Ascending aorta (tissue), 2 donors: Measurements from ENCODE around the gene SLC22A23. TPM values are rescaled to one million over a fixed set of nuclear protein-coding genes. Genes with fewer than 3 reads are reported as not detected.

Experiments used
- DNase-seq, 2 donors: peaks; one replicate each; pipeline ENCODE4 v3.0.0-alpha.2; 2019; ENCODE audit warnings: low spot score in 2 of 2
- H3K27ac ChIP-seq, 2 donors: fragments of 200-600 bp; sonication (generic); one replicate each; pipeline ENCODE4 v1.5.1; 2016 to 2017; ENCODE audit warnings: mild to moderate bottlenecking in 1 of 2
- H3K27me3 ChIP-seq: fragments of 200-600 bp; sonication (generic); one replicate; pipeline ENCODE4 v1.5.1; 2017
- H3K36me3 ChIP-seq, 2 donors: fragments of 200-600 bp; sonication (generic); one replicate each; pipeline ENCODE4 v1.5.1; 2016
- H3K4me1 ChIP-seq, 2 donors: fragments of 200-600 bp; sonication (generic); one replicate each; pipeline ENCODE4 v1.5.1; 2016 to 2017; ENCODE audit warnings: mild to moderate bottlenecking in 1 of 2
- H3K4me3 ChIP-seq, 2 donors: fragments of 200-600 bp; sonication (generic); one replicate each; pipeline ENCODE4 v1.5.1; 2016 to 2017; ENCODE audit warnings: mild to moderate bottlenecking in 1 of 2
- H3K9me3 ChIP-seq, 2 donors: fragments of 200-600 bp; sonication (generic); one replicate each; pipeline ENCODE4 v1.5.1; 2016
- CTCF ChIP-seq, 3 experiments: fragments of 200-600 bp in 2 of 3; fragments of 450-650 bp in 1 of 3; sonication (generic) in 2 of 3; IDR thresholded peaks; one replicate each; pipeline ENCODE4 v1.5.1; 2016 to 2019; ENCODE audit warnings: antibody characterized with exemption in 3 of 3, mild to moderate bottlenecking in 1 of 3, moderate library complexity in 1 of 3
- intact Hi-C: fragments of 100-400 bp; cut with DNase I; formaldehyde crosslinking; loops from one replicate; pipeline ENCODE4 v1.15.1; 2023
- total RNA-seq: library from RNA; depleted of rRNA; stranded (reverse); fragments of >200 nt; gene quantifications from one replicate; pipeline ENCODE4 v1.1.0, GENCODE V29; 2016

SLC22A23 gene
- total RNA-seq, 1 donor from 2014 or later: 42.0 TPM

GRCh38 chr6:3482869-3483268, 26.0 kb upstream of the SLC22A23 start:
- intact Hi-C loops: no loop called here
- no peaks in the 10 kb centered on the region for H3K4me1 ChIP-seq
- TF ChIP-seq CTCF (IDR thresholded peaks at IDR 0.05): no peak

GRCh38 chr6:3481640-3482039, 24.8 kb upstream of the SLC22A23 start:
- no peak overlapping the region for H3K27ac ChIP-seq
- no peak for DNase-seq
- no peak overlapping the region for H3K4me3 ChIP-seq
- TF ChIP-seq CTCF (IDR thresholded peaks at IDR 0.05): no peak
- intact Hi-C loops: no loop called here
- H3K36me3 ChIP-seq: no peaks in the 10 kb centered on the region
- no peaks in the 10 kb centered on the region for H3K9me3 ChIP-seq
- H3K27me3 ChIP-seq: no peaks in the 10 kb centered on the region
- no peaks in the 10 kb centered on the region for H3K4me1 ChIP-seq

More at GRCh38 chr6:3482869-3483268, 26.0 kb upstream of the SLC22A23 start:
- Histone ChIP-seq H3K27ac (no peak overlapping the region), H3K4me3 (no peak overlapping the region), H3K36me3 (no peaks in the 10 kb centered on the region), H3K9me3 (no peaks in the 10 kb centered on the region), H3K27me3 (no peaks in the 10 kb centered on the region)
- DNase-seq: no peak

- Histone ChIP-seq H3K9me3 (no peaks in the 10 kb centered on the region), H3K4me1 (no peaks in the 10 kb centered on the region), H3K27me3 (no peaks in the 10 kb centered on the region), H3K36me3 (no peaks in the 10 kb centered on the region), H3K4me3 (no peak overlapping the region), H3K27ac (no peak overlapping the region)
- intact Hi-C loops: no loop called here
- DNase-seq: no peak
- no peak for TF ChIP-seq CTCF (IDR thresholded peaks at IDR 0.05)
Observed at GRCh38 chr6:3480009-3480408, 23.2 kb upstream of the SLC22A23 start.

GRCh38 chr6:3473773-3474172, 16.9 kb upstream of the SLC22A23 start:
- DNase-seq: peak in 1 of 2 donors; percentile 38
- no peaks in the 10 kb centered on the region for H3K4me1 ChIP-seq
- no peak overlapping the region for H3K27ac ChIP-seq
- H3K27me3 ChIP-seq: no peaks in the 10 kb centered on the region
- H3K9me3 ChIP-seq: no peaks in the 10 kb centered on the region
- intact Hi-C loops: no loop called here
- H3K4me3 ChIP-seq: no peak overlapping the region
- H3K36me3 ChIP-seq: no peaks in the 10 kb centered on the region
- TF ChIP-seq CTCF (IDR thresholded peaks at IDR 0.05): no peak

- DNase-seq: no peak
- H3K36me3 ChIP-seq: no peaks in the 10 kb centered on the region
- no peak overlapping the region for H3K27ac ChIP-seq
- no peaks in the 10 kb centered on the region for H3K27me3 ChIP-seq
- no peak for TF ChIP-seq CTCF (IDR thresholded peaks at IDR 0.05)
- intact Hi-C loops: no loop called here
- no peak overlapping the region for H3K4me3 ChIP-seq
- H3K4me1 ChIP-seq: no peaks in the 10 kb centered on the region
- no peaks in the 10 kb centered on the region for H3K9me3 ChIP-seq
Observed at GRCh38 chr6:3471711-3472110, 14.9 kb upstream of the SLC22A23 start.

- TF ChIP-seq CTCF (IDR thresholded peaks at IDR 0.05): no peak
- Histone ChIP-seq H3K27ac (no peak overlapping the region), H3K4me1 (no peaks in the 10 kb centered on the region), H3K4me3 (no peak overlapping the region), H3K9me3 (no peaks in the 10 kb centered on the region), H3K36me3 (no peaks in the 10 kb centered on the region), H3K27me3 (no peaks in the 10 kb centered on the region)
- intact Hi-C loops: no loop called here
- no peak for DNase-seq
Observed at GRCh38 chr6:3471286-3471685, 14.4 kb upstream of the SLC22A23 start.
